A673 (cell line): ENCODE results near the gene THOC5. TPM values are rescaled to one million over a fixed set of nuclear protein-coding genes. Genes with fewer than 3 reads are reported as not detected.

ENCODE experiments used
- BruUV-seq: library from RNA; stranded (reverse); fragments of 400-500 nt; replicated peaks from 2 replicates; lab custom pipeline; 2021; lab: Mats Ljungman, UMichigan
- CTCF ChIA-PET: fragments of 300-600 bp; sonication (Branson Sonifier 250); formaldehyde crosslinking; loops from one replicate; lab custom pipeline; 2022; ENCODE audit warnings: antibody characterized with exemption; lab: Charles Lee
- POLR2A ChIA-PET: fragments of 300-600 bp; sonication (Branson Sonifier 250); formaldehyde crosslinking; loops from one replicate; lab custom pipeline; 2022; ENCODE audit warnings: antibody characterized with exemption; ENCODE audit not compliant: low non-redundant PET; lab: Charles Lee
- DNase-seq: peaks from one replicate; pipeline ENCODE4 v3.0.0-alpha.2; 2015; ENCODE audit warnings: low spot score
- H3K27ac ChIP-seq: fragments of 200-600 bp; sonication (generic); 2 replicates; pipeline ENCODE4 v1.5.1; 2016; ENCODE audit warnings: mixed run types, low read depth, mild to moderate bottlenecking, mixed read lengths, antibody characterized with exemption, low read length; ENCODE audit not compliant: poor library complexity, severe bottlenecking
- H3K27me3 ChIP-seq: fragments of 200-600 bp; sonication (generic); replicated peaks from 2 replicates; pipeline ENCODE4 v1.6.1; 2017; ENCODE audit warnings: mixed run types, low read depth, mild to moderate bottlenecking, mixed read lengths, antibody characterized with exemption, low read length; ENCODE audit not compliant: insufficient read depth, poor library complexity
- H3K36me3 ChIP-seq: fragments of 200-600 bp; sonication (generic); 2 replicates; pipeline ENCODE4 v1.6.1; 2016; ENCODE audit warnings: mixed run types, mild to moderate bottlenecking, mixed read lengths, antibody characterized with exemption, low read length; ENCODE audit not compliant: insufficient read depth, poor library complexity, severe bottlenecking
- H3K4me1 ChIP-seq: fragments of 200-600 bp; sonication (generic); 2 replicates; pipeline ENCODE4 v1.6.1; 2017; ENCODE audit warnings: mixed run types, mild to moderate bottlenecking, mixed read lengths, antibody characterized with exemption, low read length; ENCODE audit not compliant: insufficient read depth, poor library complexity, severe bottlenecking
- H3K4me3 ChIP-seq: fragments of 200-600 bp; sonication (generic); 2 replicates; pipeline ENCODE4 v1.5.1; 2016; ENCODE audit warnings: low read depth, mixed run types, mild to moderate bottlenecking, mixed read lengths, low read length; ENCODE audit not compliant: poor library complexity, severe bottlenecking
- H3K9me3 ChIP-seq: fragments of 200-600 bp; sonication (generic); 2 replicates; pipeline ENCODE4 v1.6.1; 2016; ENCODE audit warnings: mixed run types, low read depth, mild to moderate bottlenecking, mixed read lengths, antibody characterized with exemption, low read length; ENCODE audit not compliant: poor library complexity, severe bottlenecking
- EZH2 ChIP-seq: fragments of 200-600 bp; sonication (generic); IDR thresholded peaks from 2 replicates; pipeline ENCODE4 v1.6.1; 2017; ENCODE audit warnings: borderline replicate concordance, low read depth, mild to moderate bottlenecking, mixed read lengths, antibody characterized with exemption, low read length; ENCODE audit not compliant: poor library complexity, severe bottlenecking
- intact Hi-C: fragments of 100-400 bp; cut with micrococcal nuclease; formaldehyde crosslinking; loops from one replicate; pipeline ENCODE4 v1.10.0; 2022; ENCODE audit not compliant: unreplicated experiment
- total RNA-seq: library from RNA; stranded (reverse); gene quantifications from 2 replicates; pipeline ENCODE4 v1.2.3, GENCODE V29; 2021
- TF ChIP-seq, protein P1 (sequence below): fragments of 300-800, 200-600 bp; sonication (generic); conservative IDR thresholded peaks from 2 replicates; pipeline ENCODE4 v1.5.1; 2017; ENCODE audit warnings: low read depth, mild to moderate bottlenecking, antibody characterized with exemption, low read length, moderate library complexity, mixed read lengths

The THOC5 gene
- total RNA-seq, 1 experiment from 2014 or later = 101 TPM

DNA sequence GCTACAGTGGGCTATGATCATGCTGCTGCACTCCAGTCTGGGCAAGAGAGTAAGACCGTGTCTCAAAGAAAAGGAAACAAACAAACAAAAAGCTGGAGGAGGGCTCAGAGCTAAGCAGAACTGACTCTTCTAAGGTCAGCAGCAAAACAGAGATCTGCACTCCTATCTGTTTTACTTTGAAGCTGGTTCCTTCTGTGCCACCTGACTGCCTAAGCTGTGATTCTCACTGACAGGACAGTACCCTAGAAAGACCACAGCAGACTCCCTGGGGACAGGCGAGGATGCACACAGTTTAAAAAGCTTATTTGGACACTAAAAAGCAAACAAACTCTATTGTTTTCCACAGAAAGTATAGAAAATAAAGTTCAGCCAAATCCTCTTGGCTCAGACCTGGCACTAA, 43.0 kb downstream of the THOC5 start:
- Histone ChIP-seq H3K4me3 (no peak overlapping the region), H3K4me1 (no peaks in the 10 kb centered on the region), H3K9me3 (no peaks in the 10 kb centered on the region), H3K27ac (no peak overlapping the region), H3K36me3 (peaks cover 53% of the 10 kb centered on the region), H3K27me3 (no peaks in the 10 kb centered on the region)
- no TSS peak for BruUV-seq
- no peak for TF ChIP-seq EZH2
- TF ChIP-seq, protein P1, sequence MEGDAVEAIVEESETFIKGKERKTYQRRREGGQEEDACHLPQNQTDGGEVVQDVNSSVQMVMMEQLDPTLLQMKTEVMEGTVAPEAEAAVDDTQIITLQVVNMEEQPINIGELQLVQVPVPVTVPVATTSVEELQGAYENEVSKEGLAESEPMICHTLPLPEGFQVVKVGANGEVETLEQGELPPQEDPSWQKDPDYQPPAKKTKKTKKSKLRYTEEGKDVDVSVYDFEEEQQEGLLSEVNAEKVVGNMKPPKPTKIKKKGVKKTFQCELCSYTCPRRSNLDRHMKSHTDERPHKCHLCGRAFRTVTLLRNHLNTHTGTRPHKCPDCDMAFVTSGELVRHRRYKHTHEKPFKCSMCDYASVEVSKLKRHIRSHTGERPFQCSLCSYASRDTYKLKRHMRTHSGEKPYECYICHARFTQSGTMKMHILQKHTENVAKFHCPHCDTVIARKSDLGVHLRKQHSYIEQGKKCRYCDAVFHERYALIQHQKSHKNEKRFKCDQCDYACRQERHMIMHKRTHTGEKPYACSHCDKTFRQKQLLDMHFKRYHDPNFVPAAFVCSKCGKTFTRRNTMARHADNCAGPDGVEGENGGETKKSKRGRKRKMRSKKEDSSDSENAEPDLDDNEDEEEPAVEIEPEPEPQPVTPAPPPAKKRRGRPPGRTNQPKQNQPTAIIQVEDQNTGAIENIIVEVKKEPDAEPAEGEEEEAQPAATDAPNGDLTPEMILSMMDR = no peak
- CTCF ChIA-PET = interaction anchor here (1.1 kb wide), 1 partner anchor 39 kb away, joined by 4 read pairs; no protein-coding TSS in a partner anchor
- POLR2A ChIA-PET = no interaction called here
- intact Hi-C loops = no loop called here
- DNase-seq = no peak

- Histone ChIP-seq H3K4me1 (no peaks in the 10 kb centered on the region), H3K27me3 (no peaks in the 10 kb centered on the region), H3K4me3 (no peak overlapping the region), H3K27ac (no peak overlapping the region), H3K9me3 (no peaks in the 10 kb centered on the region), H3K36me3 (peaks cover 48% of the 10 kb centered on the region)
- intact Hi-C loops = loop anchor here (10.0 kb wide), 1 partner anchor 115 kb away; no protein-coding TSS in a partner anchor
- no TSS peak for BruUV-seq
- POLR2A ChIA-PET = no interaction called here
- TF ChIP-seq, protein P1 = no peak
- no peak for TF ChIP-seq EZH2
- DNase-seq = no peak
- CTCF ChIA-PET = no interaction called here
Observed at GRCh38 chr22:29509815-29510214, 43.7 kb downstream of the THOC5 start.

DNA sequence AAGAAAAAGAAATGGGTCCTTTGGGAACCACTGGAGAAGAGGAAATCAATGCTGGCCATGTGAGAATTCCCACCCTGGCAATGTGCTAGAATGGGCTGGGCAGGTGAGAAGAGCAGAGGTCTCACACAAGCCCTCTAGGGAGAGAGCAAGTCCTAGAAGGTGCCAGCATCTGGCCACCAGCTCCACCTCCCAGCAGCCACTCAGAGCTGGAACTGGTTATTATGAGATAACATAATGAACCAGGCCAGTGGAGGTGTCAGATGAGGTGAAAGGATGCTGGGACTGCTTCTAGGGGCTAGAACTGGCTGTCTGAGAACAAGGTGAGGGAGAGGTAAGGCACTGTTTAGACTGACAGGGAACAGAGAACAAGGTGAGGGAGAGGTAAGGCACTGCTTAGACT, 44.3 kb downstream of the THOC5 start:
- ChIA-PET POLR2A (interaction anchor here (0.6 kb wide), 1 partner anchor 8 kb away, joined by 5 read pairs; no protein-coding TSS in a partner anchor), CTCF (no interaction called here)
- H3K4me1 ChIP-seq = peaks cover under 1% of the 10 kb centered on the region
- BruUV-seq = no TSS peak
- no peak overlapping the region for H3K27ac ChIP-seq
- DNase-seq = no peak
- no peaks in the 10 kb centered on the region for H3K27me3 ChIP-seq
- no peak overlapping the region for H3K4me3 ChIP-seq
- peaks cover 48% of the 10 kb centered on the region for H3K36me3 ChIP-seq
- intact Hi-C loops = loop anchor here (10.0 kb wide), 1 partner anchor 114 kb away; no protein-coding TSS in a partner anchor
- H3K9me3 ChIP-seq = no peaks in the 10 kb centered on the region
- TF ChIP-seq, protein P1 = no peak
- no peak for TF ChIP-seq EZH2
